Memory B cell (primary cell): ENCODE data around the gene MYO18B.

Experiments used
- ATAC-seq: fragments of 150-1000 bp; cut with Tn5 transposase; 2 replicates; pipeline ENCODE4 v1.10.0; 2021; ENCODE audit warnings: low read depth, mild to moderate bottlenecking, moderate library complexity
- DNase-seq, 2 donors: peaks; one replicate each; pipeline ENCODE4 v3.0.0; 2022; ENCODE audit warnings: low spot score in 2 of 2
- H3K27ac Mint-ChIP-seq: one replicate; pipeline ENCODE4 v1.8.0; 2022; ENCODE audit warnings: mild to moderate bottlenecking, moderate library complexity, mixed read lengths
- H3K27me3 Mint-ChIP-seq: one replicate; pipeline ENCODE4 v1.8.0; 2022; ENCODE audit warnings: mixed read lengths
- H3K36me3 Mint-ChIP-seq: one replicate; pipeline ENCODE4 v1.8.0; 2022; ENCODE audit warnings: mild to moderate bottlenecking, mixed read lengths
- H3K4me1 Mint-ChIP-seq: one replicate; pipeline ENCODE4 v1.8.0; 2022; ENCODE audit warnings: mixed read lengths
- H3K4me3 Mint-ChIP-seq: one replicate; pipeline ENCODE4 v1.8.0; 2022; ENCODE audit warnings: mild to moderate bottlenecking, moderate library complexity, mixed read lengths
- H3K9me3 Mint-ChIP-seq: one replicate; pipeline ENCODE4 v1.8.0; 2022; ENCODE audit warnings: mixed read lengths

MYO18B gene

GRCh38 chr22:25930788-25931310, 188.9 kb downstream of the MYO18B start:
- H3K4me1 Mint-ChIP-seq = no peaks in the 10 kb centered on the region
- ATAC-seq = no peak
- H3K9me3 Mint-ChIP-seq = peaks cover 2% of the 10 kb centered on the region
- peaks cover 14% of the 10 kb centered on the region for H3K27me3 Mint-ChIP-seq
- no peak overlapping the region for H3K4me3 Mint-ChIP-seq
- no peak overlapping the region for H3K27ac Mint-ChIP-seq
- no peak for DNase-seq
- H3K36me3 Mint-ChIP-seq = no peaks in the 10 kb centered on the region

- ATAC-seq (no peak), DNase-seq (no peak)
- Mint-ChIP-seq H3K36me3 (no peaks in the 10 kb centered on the region), H3K27ac (no peak overlapping the region), H3K4me3 (no peak overlapping the region), H3K9me3 (peaks cover 5% of the 10 kb centered on the region), H3K27me3 (peaks cover 13% of the 10 kb centered on the region), H3K4me1 (no peaks in the 10 kb centered on the region)
These were observed 191.3 kb downstream of the MYO18B start for GRCh38 chr22:25933158-25933788.

DNA sequence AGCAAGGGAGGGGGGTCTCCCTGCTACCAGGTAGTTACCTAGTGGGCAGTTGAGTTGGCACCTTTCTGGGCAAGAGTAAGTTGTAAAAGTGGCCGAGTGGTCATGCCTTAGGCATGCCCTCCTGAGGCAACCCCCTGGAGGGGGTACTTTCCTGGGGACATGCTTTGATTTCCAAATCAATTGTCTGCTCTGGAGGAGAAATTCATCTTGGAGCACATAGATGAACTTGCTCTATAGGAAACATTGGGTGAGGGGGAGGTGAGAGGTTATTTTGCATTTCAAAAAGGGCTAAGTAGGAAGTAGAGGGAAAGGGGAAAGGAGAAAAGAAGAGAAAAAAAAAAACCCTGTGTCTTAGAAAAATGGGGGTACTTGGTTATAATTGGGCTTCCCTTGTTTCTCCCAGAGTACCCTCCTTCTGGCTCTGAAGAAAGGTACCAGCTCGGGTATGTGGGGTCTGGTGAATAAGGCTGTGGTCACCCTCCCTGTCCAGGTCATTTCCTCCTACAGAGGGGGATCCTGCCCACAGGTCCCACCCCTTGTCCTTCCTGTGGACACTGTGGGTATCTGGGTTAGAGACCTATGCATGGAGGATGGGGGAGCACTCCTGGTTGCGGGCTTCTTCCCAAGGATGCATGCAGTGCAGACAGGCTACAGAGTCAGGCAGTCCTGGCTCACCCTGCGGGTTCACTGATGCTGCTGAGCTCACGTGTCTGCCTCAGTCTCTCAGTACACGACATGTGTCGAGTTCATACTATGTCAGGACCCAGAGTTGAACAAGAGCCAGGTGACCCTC, 193.5 kb downstream of the MYO18B start:
- Mint-ChIP-seq H3K27me3 (peaks cover 13% of the 10 kb centered on the region), H3K4me3 (no peak overlapping the region), H3K36me3 (no peaks in the 10 kb centered on the region), H3K4me1 (no peaks in the 10 kb centered on the region), H3K9me3 (peaks cover 5% of the 10 kb centered on the region), H3K27ac (no peak overlapping the region)
- ATAC-seq (no peak), DNase-seq (no peak)

DNA sequence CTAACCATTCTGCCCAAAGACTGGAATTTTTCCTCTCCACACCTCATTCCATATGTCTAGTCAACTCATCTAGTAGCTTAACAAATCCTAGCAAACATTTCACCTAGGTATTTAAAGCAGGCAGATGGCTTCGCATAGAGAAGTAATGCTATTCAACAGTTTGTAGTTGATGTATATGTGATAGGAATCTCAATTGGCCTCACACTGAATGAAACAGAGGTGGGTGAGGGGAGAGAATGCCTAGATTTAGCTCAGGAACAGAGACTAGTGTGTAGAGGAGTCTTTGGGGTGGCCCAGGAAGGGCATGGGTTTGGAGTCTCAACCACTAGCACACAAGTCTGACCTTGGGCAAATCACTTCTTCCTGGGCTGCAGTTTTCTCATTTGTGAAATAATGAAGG, 196.2 kb downstream of the MYO18B start:
- Mint-ChIP-seq H3K9me3 (peaks cover 5% of the 10 kb centered on the region), H3K36me3 (no peaks in the 10 kb centered on the region), H3K4me3 (no peak overlapping the region), H3K27me3 (peaks cover 15% of the 10 kb centered on the region), H3K4me1 (no peaks in the 10 kb centered on the region), H3K27ac (no peak overlapping the region)
- no peak for ATAC-seq
- DNase-seq = no peak

GRCh38 chr22:25939384-25939783, 197.4 kb downstream of the MYO18B start:
- DNase-seq = no peak
- Mint-ChIP-seq H3K9me3 (peaks cover 5% of the 10 kb centered on the region), H3K27me3 (peaks cover 9% of the 10 kb centered on the region), H3K4me3 (no peak overlapping the region), H3K36me3 (no peaks in the 10 kb centered on the region), H3K4me1 (no peaks in the 10 kb centered on the region), H3K27ac (no peak overlapping the region)
- ATAC-seq = no peak

- ATAC-seq (no peak), DNase-seq (no peak)
- Mint-ChIP-seq H3K27ac (no peak overlapping the region), H3K4me3 (no peak overlapping the region), H3K9me3 (peaks cover 5% of the 10 kb centered on the region), H3K4me1 (no peaks in the 10 kb centered on the region), H3K36me3 (no peaks in the 10 kb centered on the region), H3K27me3 (peaks cover 4% of the 10 kb centered on the region)
These were observed 198.5 kb downstream of the MYO18B start for GRCh38 chr22:25940479-25940878.

- H3K27ac Mint-ChIP-seq = no peak overlapping the region
- H3K27me3 Mint-ChIP-seq = peaks cover 2% of the 10 kb centered on the region
- no peak overlapping the region for H3K4me3 Mint-ChIP-seq
- DNase-seq (no peak), ATAC-seq (no peak)
- H3K9me3 Mint-ChIP-seq = peaks cover 2% of the 10 kb centered on the region
- no peaks in the 10 kb centered on the region for H3K4me1 Mint-ChIP-seq
- no peaks in the 10 kb centered on the region for H3K36me3 Mint-ChIP-seq
These were observed 199.5 kb downstream of the MYO18B start for GRCh38 chr22:25941365-25941960.

GRCh38 chr22:25942115-25942855, 200.3 kb downstream of the MYO18B start:
- DNase-seq = no peak
- no peaks in the 10 kb centered on the region for H3K4me1 Mint-ChIP-seq
- H3K4me3 Mint-ChIP-seq = no peak overlapping the region
- H3K27me3 Mint-ChIP-seq = peaks cover 2% of the 10 kb centered on the region
- no peak overlapping the region for H3K27ac Mint-ChIP-seq
- H3K9me3 Mint-ChIP-seq = peaks cover 2% of the 10 kb centered on the region
- no peak for ATAC-seq
- H3K36me3 Mint-ChIP-seq = no peaks in the 10 kb centered on the region

DNA sequence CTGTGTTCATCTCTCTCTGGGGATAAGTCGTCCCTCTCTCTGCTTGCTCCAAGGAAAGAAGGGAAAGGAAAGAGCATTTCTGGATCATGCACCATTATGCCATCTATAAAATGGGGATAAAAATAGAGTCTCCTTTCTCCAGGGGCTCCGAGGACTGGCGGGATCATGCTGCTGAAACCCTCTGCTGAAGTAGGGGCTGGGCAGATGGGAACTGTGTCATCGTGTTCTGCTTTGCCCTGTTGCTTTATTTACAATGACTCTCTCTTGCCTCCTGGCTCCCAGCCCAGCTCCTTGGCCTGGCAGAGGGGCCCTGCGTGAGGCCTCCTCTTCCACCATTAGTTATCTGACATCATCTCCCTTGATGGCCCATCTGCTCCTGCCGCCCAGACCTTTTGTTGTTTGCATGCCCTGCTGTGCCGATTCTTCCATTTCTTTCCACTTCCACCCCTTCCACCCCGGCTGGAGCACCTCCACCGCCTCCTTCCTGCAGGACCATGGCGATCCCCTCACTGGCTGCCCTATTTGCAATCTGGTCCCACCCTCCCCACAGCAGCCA, 200.9 kb downstream of the MYO18B start:
- no peaks in the 10 kb centered on the region for H3K4me1 Mint-ChIP-seq
- peaks cover 3% of the 10 kb centered on the region for H3K27me3 Mint-ChIP-seq
- H3K27ac Mint-ChIP-seq = no peak overlapping the region
- H3K4me3 Mint-ChIP-seq = no peak overlapping the region
- no peak for ATAC-seq
- no peak for DNase-seq
- no peaks in the 10 kb centered on the region for H3K36me3 Mint-ChIP-seq
- peaks cover 2% of the 10 kb centered on the region for H3K9me3 Mint-ChIP-seq

GRCh38 chr22:25950111-25950510, 208.1 kb downstream of the MYO18B start:
- no peak overlapping the region for H3K27ac Mint-ChIP-seq
- DNase-seq (no peak), ATAC-seq (no peak)
- no peak overlapping the region for H3K4me3 Mint-ChIP-seq
- H3K27me3 Mint-ChIP-seq = peaks cover 14% of the 10 kb centered on the region
- H3K36me3 Mint-ChIP-seq = no peaks in the 10 kb centered on the region
- no peaks in the 10 kb centered on the region for H3K4me1 Mint-ChIP-seq
- peaks cover 6% of the 10 kb centered on the region for H3K9me3 Mint-ChIP-seq

DNA sequence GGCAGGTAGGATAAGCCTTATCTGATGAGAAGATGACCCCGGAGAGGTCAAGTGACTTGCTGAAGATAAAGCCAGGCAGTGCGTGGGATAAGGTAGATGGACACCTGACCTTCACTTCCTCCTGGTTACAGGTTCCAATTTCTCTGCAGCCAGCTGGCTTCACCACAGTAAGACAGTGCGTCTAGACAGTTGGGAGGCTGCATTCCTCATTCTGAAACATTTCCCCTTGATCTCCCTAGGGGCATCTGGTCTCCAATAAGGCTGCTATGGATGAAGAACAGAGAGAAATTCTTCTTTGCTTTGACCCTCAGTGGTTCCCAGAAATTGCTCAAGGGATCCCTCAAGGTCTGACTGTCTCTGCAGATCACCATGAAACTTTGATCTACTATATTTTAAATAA, 211.3 kb downstream of the MYO18B start:
- H3K27ac Mint-ChIP-seq = no peak overlapping the region
- peaks cover 2% of the 10 kb centered on the region for H3K9me3 Mint-ChIP-seq
- peaks cover 10% of the 10 kb centered on the region for H3K27me3 Mint-ChIP-seq
- H3K4me3 Mint-ChIP-seq = no peak overlapping the region
- ATAC-seq (no peak), DNase-seq (no peak)
- H3K36me3 Mint-ChIP-seq = no peaks in the 10 kb centered on the region
- H3K4me1 Mint-ChIP-seq = no peaks in the 10 kb centered on the region

GRCh38 chr22:25953919-25954318, 211.9 kb downstream of the MYO18B start:
- no peaks in the 10 kb centered on the region for H3K36me3 Mint-ChIP-seq
- no peaks in the 10 kb centered on the region for H3K4me1 Mint-ChIP-seq
- H3K9me3 Mint-ChIP-seq = no peaks in the 10 kb centered on the region

GRCh38 chr22:25955323-25955722, 213.3 kb downstream of the MYO18B start:
- ATAC-seq (no peak), DNase-seq (no peak)
- no peaks in the 10 kb centered on the region for H3K4me1 Mint-ChIP-seq
- peaks cover 4% of the 10 kb centered on the region for H3K27me3 Mint-ChIP-seq
- H3K36me3 Mint-ChIP-seq = no peaks in the 10 kb centered on the region
- no peak overlapping the region for H3K4me3 Mint-ChIP-seq
- no peak overlapping the region for H3K27ac Mint-ChIP-seq
- no peaks in the 10 kb centered on the region for H3K9me3 Mint-ChIP-seq

More at GRCh38 chr22:25953919-25954318, 211.9 kb downstream of the MYO18B start:
- H3K27ac Mint-ChIP-seq = no peak overlapping the region
- DNase-seq (no peak), ATAC-seq (no peak)
- H3K4me3 Mint-ChIP-seq = no peak overlapping the region
- H3K27me3 Mint-ChIP-seq = peaks cover 8% of the 10 kb centered on the region
